Liver (tissue), 9 donors: ENCODE measurements around the gene AFMID. TPM values are rescaled to one million over a fixed set of nuclear protein-coding genes. Genes with fewer than 3 reads are reported as not detected.

ENCODE experiments used
- DNase-seq: peaks from one replicate; pipeline ENCODE4 v3.0.0-alpha.2; 2017; ENCODE audit warnings: low spot score
- H3K27ac ChIP-seq, 2 donors: one replicate each; pipeline ENCODE4 v1.7.0; 2013; ENCODE audit warnings: inconsistent platforms in 2 of 2, low read length in 2 of 2, control low read depth in 1 of 2, low read depth in 1 of 2, mild to moderate bottlenecking in 1 of 2
- H3K27me3 ChIP-seq, 4 donors: one replicate each; pipeline versions ENCODE4 v1.6.1 to v1.7.0; 2013; ENCODE audit warnings: low read length in 3 of 4, inconsistent platforms in 1 of 4, mild to moderate bottlenecking in 1 of 4, moderate library complexity in 1 of 4; ENCODE audit not compliant: control insufficient read depth in 4 of 4, insufficient read depth in 4 of 4
- H3K36me3 ChIP-seq, 4 donors: one replicate each; pipeline versions ENCODE4 v1.6.1 to v1.7.0; 2013; ENCODE audit warnings: low read length in 3 of 4, mild to moderate bottlenecking in 3 of 4, low read depth in 1 of 4, moderate library complexity in 1 of 4; ENCODE audit not compliant: control insufficient read depth in 4 of 4, insufficient read depth in 3 of 4
- H3K4me1 ChIP-seq, 4 donors: one replicate each; pipeline versions ENCODE4 v1.6.1 to v1.7.0; 2013; ENCODE audit warnings: low read length in 3 of 4, mild to moderate bottlenecking in 3 of 4, moderate library complexity in 1 of 4; ENCODE audit not compliant: control insufficient read depth in 4 of 4, insufficient read depth in 4 of 4
- H3K4me3 ChIP-seq, 3 donors: one replicate each; pipeline versions ENCODE4 v1.6.1 to v1.7.0; 2013; ENCODE audit warnings: low read length in 3 of 3, control low read depth in 1 of 3, low read depth in 1 of 3, mild to moderate bottlenecking in 1 of 3
- H3K9ac ChIP-seq, 2 donors: one replicate each; pipeline ENCODE4 v1.7.0; 2013; ENCODE audit warnings: low read length in 2 of 2, mild to moderate bottlenecking in 2 of 2, moderate library complexity in 2 of 2, control low read depth in 1 of 2, low read depth in 1 of 2
- H3K9me3 ChIP-seq, 4 donors: one replicate each; pipeline versions ENCODE4 v1.6.1 to v1.7.0; 2013; ENCODE audit warnings: low read length in 3 of 4; ENCODE audit not compliant: control insufficient read depth in 4 of 4
- ATF3 ChIP-seq: IDR thresholded peaks from 2 replicates; pipeline ENCODE4 v1.6.1; 2016; ENCODE audit warnings: antibody characterized with exemption
- CTCF ChIP-seq: fragments of 150-350 bp; IDR thresholded peaks from 2 replicates; pipeline ENCODE4 v1.5.1; 2017; ENCODE audit warnings: improper control_type of control experiment, low read depth, low read length; ENCODE audit not compliant: missing input control
- EGR1 ChIP-seq, 2 donors: IDR thresholded peaks; 2 replicates each; pipeline ENCODE4 v1.6.1; 2016 to 2018; ENCODE audit warnings: antibody characterized with exemption in 2 of 2, low read depth in 2 of 2
- FOXA1 ChIP-seq: IDR thresholded peaks from 2 replicates; pipeline ENCODE4 v1.6.1; 2016; ENCODE audit warnings: antibody characterized with exemption
- FOXA2 ChIP-seq: IDR thresholded peaks from 2 replicates; pipeline ENCODE4 v1.6.1; 2016; ENCODE audit warnings: antibody characterized with exemption
- GABPA ChIP-seq, 2 donors: IDR thresholded peaks in 1 of 2; conservative IDR thresholded peaks in 1 of 2; 2 replicates each; pipeline ENCODE4 v1.6.1; 2016; ENCODE audit warnings: antibody characterized with exemption in 2 of 2, mild to moderate bottlenecking in 1 of 2, moderate library complexity in 1 of 2
- HNF4A ChIP-seq, 2 donors: conservative IDR thresholded peaks; 2 replicates each; pipeline ENCODE4 v1.6.1; 2016; ENCODE audit warnings: antibody characterized with exemption in 2 of 2, mild to moderate bottlenecking in 2 of 2
- HNF4G ChIP-seq: IDR thresholded peaks from 2 replicates; pipeline ENCODE4 v1.6.1; 2016; ENCODE audit warnings: antibody characterized with exemption
- JUND ChIP-seq, 2 donors: IDR thresholded peaks; 2 replicates each; pipeline ENCODE4 v1.6.1; 2016; ENCODE audit warnings: antibody characterized with exemption in 2 of 2
- MAX ChIP-seq: IDR thresholded peaks from 2 replicates; pipeline ENCODE4 v1.6.1; 2016; ENCODE audit warnings: antibody characterized with exemption
- NR2F2 ChIP-seq: IDR thresholded peaks from 2 replicates; pipeline ENCODE4 v1.6.1; 2016; ENCODE audit warnings: antibody characterized with exemption
- RAD21 ChIP-seq, 2 donors: IDR thresholded peaks; 2 replicates each; pipeline ENCODE4 v1.6.1; 2016; ENCODE audit warnings: antibody characterized with exemption in 2 of 2, mild to moderate bottlenecking in 2 of 2
- REST ChIP-seq: IDR thresholded peaks from 2 replicates; pipeline ENCODE4 v1.6.1; 2016; ENCODE audit warnings: antibody characterized with exemption, mild to moderate bottlenecking
- RXRA ChIP-seq, 2 donors: IDR thresholded peaks; 2 replicates each; pipeline ENCODE4 v1.6.1; 2017 to 2018; ENCODE audit warnings: antibody characterized with exemption in 2 of 2, mild to moderate bottlenecking in 1 of 2
- SP1 ChIP-seq: IDR thresholded peaks from 2 replicates; pipeline ENCODE4 v1.6.1; 2018; ENCODE audit warnings: antibody characterized with exemption, mild to moderate bottlenecking
- TAF1 ChIP-seq: conservative IDR thresholded peaks from 2 replicates; pipeline ENCODE4 v1.6.1; 2016; ENCODE audit warnings: antibody characterized with exemption, mild to moderate bottlenecking
- YY1 ChIP-seq: IDR thresholded peaks from 2 replicates; pipeline ENCODE4 v1.6.1; 2016; ENCODE audit warnings: antibody characterized with exemption, mild to moderate bottlenecking
- ZBTB33 ChIP-seq: IDR thresholded peaks from 2 replicates; pipeline ENCODE4 v1.6.1; 2016; ENCODE audit warnings: antibody characterized with exemption
- WGBS: extraction: QIAGEN DNeasy Blood & Tissue Kit; methylation state at CpG from one replicate; pipeline ENCODE4 v1.1.7; 2013; 5-methylcytosine and 5-hydroxymethylcytosine counted together
- polyA plus RNA-seq, 2 donors: library from polyadenylated mRNA; stranded (reverse) in 1 of 2; unstranded in 1 of 2; fragments of 200-250 nt in 1 of 2; fragments of >200 nt in 1 of 2; fragmentation: Nextera tagmentation in 1 of 2; extraction: Ambion mirVana in 1 of 2; gene quantifications; one replicate each; pipeline versions ENCODE4 v1.2.1 to v1.2.3, GENCODE V29; 2013 to 2015
- total RNA-seq, 2 donors: library from RNA; depleted of rRNA; stranded (reverse); fragments of >200 nt; gene quantifications; one replicate each; pipeline ENCODE4 v1.2.3, GENCODE V29; 2014
- donor health status: healthy.
- donor health status: healthy.
- donor health status: healthy.
- donor health status: healthy.
- donor health status: healthy.

The AFMID gene
- total and polyA plus RNA-seq, 4 donors, result 73.4 to 201 (median 138) TPM

- TF ChIP-seq ATF3 (no peak), MAX (no peak), GABPA (IDR thresholded peaks at IDR 0.05 in 1 of 2, conservative IDR thresholded peaks at IDR 0.05 in 1 of 2) (no peak), JUND (IDR thresholded peaks at IDR 0.05) (no peak), NR2F2 (no peak), SP1 (no peak), RAD21 (IDR thresholded peaks at IDR 0.05) (no peak), EGR1 (IDR thresholded peaks at IDR 0.05; ENCODE audit: low read depth in 2 of 2) (no peak), RXRA (IDR thresholded peaks at IDR 0.05) (no peak), CTCF (no peak), ZBTB33 (no peak), REST (no peak), HNF4G (no peak), FOXA1 (no peak), YY1 (no peak), HNF4A (conservative IDR thresholded peaks at IDR 0.05) (no peak), TAF1 (no peak), FOXA2 (no peak)
- peaks cover 4 to 8% (median 6%) of the 10 kb centered on the region in 4 donors for H3K4me1 ChIP-seq
- WGBS, result 26% methylated on average over 5 of the region's 5 CpGs
- peak overlapping the region in 1 of 3 donors; percentile 32 for H3K4me3 ChIP-seq
- H3K27ac ChIP-seq, result no peak overlapping the region
- no peak overlapping the region for H3K9ac ChIP-seq
- H3K36me3 ChIP-seq, result no peaks in the 10 kb centered on the region
- no peak for DNase-seq
- no peaks in the 10 kb centered on the region for H3K9me3 ChIP-seq
- no peaks in the 10 kb centered on the region for H3K27me3 ChIP-seq
Observed at GRCh38 chr17:78214706-78215061, 27.5 kb downstream of the AFMID start.
